Subcutaneous abdominal adipose tissue (tissue), 5 donors: ENCODE results near the gene OGT.
A peak's percentile ranks its signal among the peaks of the same experiment; 100 is the strongest.

Experiments
- H3K27ac ChIP-seq: one replicate; pipeline ENCODE4 v1.7.0; 2013; ENCODE audit warnings: low read depth, mild to moderate bottlenecking, inconsistent platforms, low read length, moderate library complexity
- H3K27me3 ChIP-seq, 5 donors: one replicate each; pipeline ENCODE4 v1.7.0; 2013; ENCODE audit warnings: low read length in 5 of 5, inconsistent platforms in 1 of 5; ENCODE audit not compliant: control insufficient read depth in 5 of 5, insufficient read depth in 4 of 5
- H3K36me3 ChIP-seq, 5 donors: one replicate each; pipeline ENCODE4 v1.7.0; 2013; ENCODE audit warnings: low read length in 5 of 5; ENCODE audit not compliant: control insufficient read depth in 5 of 5, insufficient read depth in 5 of 5
- H3K4me1 ChIP-seq, 5 donors: one replicate each; pipeline ENCODE4 v1.7.0; 2013; ENCODE audit warnings: low read length in 5 of 5, mild to moderate bottlenecking in 3 of 5, moderate library complexity in 1 of 5; ENCODE audit not compliant: control insufficient read depth in 5 of 5, insufficient read depth in 5 of 5
- H3K4me3 ChIP-seq, 5 donors: one replicate each; pipeline ENCODE4 v1.7.0; 2013; ENCODE audit warnings: low read length in 5 of 5, low read depth in 1 of 5
- H3K9ac ChIP-seq, 5 donors: one replicate each; pipeline ENCODE4 v1.7.0; 2013; ENCODE audit warnings: low read length in 5 of 5, mild to moderate bottlenecking in 4 of 5, moderate library complexity in 3 of 5
- H3K9me3 ChIP-seq, 5 donors: one replicate each; pipeline ENCODE4 v1.7.0; 2013; ENCODE audit warnings: low read length in 5 of 5; ENCODE audit not compliant: control insufficient read depth in 5 of 5
- donor health status: healthy.
- donor health status: healthy.
- donor health status: healthy.
- donor health status: healthy.
- donor health status: healthy.

OGT gene

DNA sequence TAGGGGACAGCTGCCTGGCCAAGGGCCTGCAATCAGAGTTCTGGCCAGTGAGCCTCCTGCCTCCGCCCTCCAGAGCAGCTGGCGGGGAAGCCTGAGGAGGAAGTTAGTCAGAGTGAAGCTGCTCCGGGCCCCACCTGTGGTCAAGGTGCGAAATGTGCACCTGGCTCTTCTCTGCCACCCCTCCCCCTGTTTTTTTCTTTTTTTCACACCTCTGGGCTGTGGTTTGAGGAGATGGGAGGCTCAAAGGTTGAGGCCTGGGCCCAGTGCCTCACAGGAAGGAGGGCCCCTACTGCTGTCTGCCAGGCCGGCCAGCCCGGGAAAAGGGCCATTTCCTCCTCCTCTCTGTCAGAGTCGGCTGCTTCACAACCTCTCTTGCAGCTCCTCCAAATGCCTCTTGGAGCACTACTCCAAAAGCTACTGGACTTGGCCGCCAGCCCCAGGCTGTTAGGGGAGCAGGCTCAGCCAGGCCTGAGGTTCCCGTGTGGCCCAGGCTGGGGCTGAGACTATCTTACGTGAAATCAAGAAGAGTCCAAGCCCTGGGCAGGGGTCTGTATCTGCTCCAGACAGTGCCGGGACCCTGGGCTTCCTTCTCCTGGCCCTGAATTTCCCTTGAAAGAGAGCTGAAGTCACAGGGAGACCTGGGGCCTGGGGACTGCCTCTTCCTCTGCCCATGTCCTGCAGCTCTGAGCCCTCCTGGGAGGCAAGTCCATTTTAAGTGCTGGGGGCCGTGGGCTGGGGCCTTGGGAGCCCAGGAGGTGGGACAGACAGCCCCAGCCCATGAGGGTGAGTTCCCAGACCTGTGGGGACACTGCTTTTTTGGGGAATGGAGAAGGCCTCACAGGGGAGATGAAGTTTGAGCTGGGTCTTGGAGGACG is 89.9 kb downstream of the OGT start:
- H3K9me3 ChIP-seq: peaks cover 0 to 4% (median 0%) of the 10 kb centered on the region in 5 donors
- no peaks in the 10 kb centered on the region for H3K36me3 ChIP-seq
- H3K4me1 ChIP-seq: peaks cover 6 to 28% (median 23%) of the 10 kb centered on the region in 5 donors
- H3K9ac ChIP-seq: peak overlapping the region in 3 of 5 donors; percentile 25 to 63 (median 38)
- no peak overlapping the region for H3K4me3 ChIP-seq
- peak overlapping the region; percentile 67 for H3K27ac ChIP-seq
- peaks cover 0 to 14% (median 6%) of the 10 kb centered on the region in 5 donors for H3K27me3 ChIP-seq

- H3K9ac ChIP-seq: no peak overlapping the region
- peaks cover 0 to 14% (median 7%) of the 10 kb centered on the region in 5 donors for H3K27me3 ChIP-seq
- H3K27ac ChIP-seq: no peak overlapping the region
- H3K4me1 ChIP-seq: peaks cover 6 to 28% (median 22%) of the 10 kb centered on the region in 5 donors
- no peaks in the 10 kb centered on the region for H3K36me3 ChIP-seq
- H3K4me3 ChIP-seq: no peak overlapping the region
- peaks cover 0 to 4% (median 0%) of the 10 kb centered on the region in 5 donors for H3K9me3 ChIP-seq
Observed at GRCh38 chrX:71623714-71624113, 90.8 kb downstream of the OGT start.

GRCh38 chrX:71625471-71625870 is 92.6 kb downstream of the OGT start:
- Histone ChIP-seq H3K9ac (no peak overlapping the region), H3K9me3 (peaks cover 0 to 4% (median 0%) of the 10 kb centered on the region in 5 donors), H3K4me3 (no peak overlapping the region), H3K27ac (no peak overlapping the region), H3K36me3 (no peaks in the 10 kb centered on the region), H3K4me1 (peaks cover 6 to 32% (median 23%) of the 10 kb centered on the region in 5 donors), H3K27me3 (peaks cover 0 to 14% (median 3%) of the 10 kb centered on the region in 5 donors)
